ENCODE results near the gene FLT1.

GRCh38 chr13:28313579-28313978 lies 181.3 kb downstream of the FLT1 start:
- no peak for TF ChIP-seq CTCF (IDR thresholded peaks at IDR 0.05)
- no peak for TF ChIP-seq POLR2A (IDR thresholded peaks at IDR 0.05)
- no peak for TF ChIP-seq EP300 (IDR thresholded peaks at IDR 0.05)
